HFFc6 (cell line): ENCODE results near the gene LOXL3. TPM values are rescaled to one million over a fixed set of nuclear protein-coding genes. Genes with fewer than 3 reads are reported as not detected.
"Not testable (repeated sequence)": the region's sequence is repeated elsewhere in the genome, so short reads cannot be mapped to it uniquely, and the experiment has no call there.

Experiments
- DNase-seq: peaks from one replicate; pipeline ENCODE4 v3.0.0-alpha.2; 2018
- H3K27ac Mint-ChIP-seq: 2 replicates; pipeline ENCODE4 v1.8.0; 2020; ENCODE audit warnings: mild to moderate bottlenecking, mixed read lengths
- H3K27me3 Mint-ChIP-seq: 2 replicates; pipeline ENCODE4 v1.8.0; 2021; ENCODE audit warnings: mild to moderate bottlenecking, moderate library complexity, mixed read lengths; ENCODE audit not compliant: insufficient read depth
- H3K36me3 Mint-ChIP-seq: 2 replicates; pipeline ENCODE4 v1.8.0; 2021; ENCODE audit warnings: low read depth, mixed read lengths
- H3K4me1 Mint-ChIP-seq: 2 replicates; pipeline ENCODE4 v1.8.0; 2020; ENCODE audit warnings: low read depth, mixed read lengths
- H3K4me3 Mint-ChIP-seq: 2 replicates; pipeline ENCODE4 v1.8.0; 2020; ENCODE audit warnings: mild to moderate bottlenecking, moderate library complexity, mixed read lengths
- H3K9me3 Mint-ChIP-seq: 2 replicates; pipeline ENCODE4 v1.8.0; 2020; ENCODE audit warnings: mild to moderate bottlenecking, mixed read lengths
- CTCF ChIP-seq: fragments of 200-600 bp; sonication (generic); IDR thresholded peaks from 2 replicates; pipeline ENCODE4 v1.5.0; 2021; ENCODE audit warnings: antibody characterized with exemption, mild to moderate bottlenecking
- total RNA-seq, 6 experiments: library from RNA; stranded (reverse); fragmentation: NEBNext Ultra II Directional; extraction: Animal tissue kit (Norgen Biotek cat#: 25700); gene quantifications; 2 replicates in 1 of 6; 3 replicates in 5 of 6; pipeline ENCODE4 v1.2.3, GENCODE V29; 2021

LOXL3 gene
- total RNA-seq, 6 experiments from 2014 or later, result 59.4 to 76.5 (median 64.1) TPM

- H3K27me3 Mint-ChIP-seq, result no peaks in the 10 kb centered on the region
- peak overlapping the region; percentile 69 for H3K27ac Mint-ChIP-seq
- 0 out of 2 replicates have a peak, but pooled peaks have one; percentile 8 for TF ChIP-seq CTCF
- H3K4me3 Mint-ChIP-seq, result peak overlapping the region; percentile 46; the same call in 1 of the 2 replicates
- peaks cover 42% of the 10 kb centered on the region for H3K4me1 Mint-ChIP-seq
- peaks cover 41% of the 10 kb centered on the region for H3K36me3 Mint-ChIP-seq
- no peaks in the 10 kb centered on the region for H3K9me3 Mint-ChIP-seq
- DNase-seq, result no peak
These were observed 64.9 kb downstream of the LOXL3 start for GRCh38 chr2:74488643-74489481.

- no peak for DNase-seq
- TF ChIP-seq CTCF, result no peak
- no peaks in the 10 kb centered on the region for H3K9me3 Mint-ChIP-seq
- H3K4me3 Mint-ChIP-seq, result no peak overlapping the region
- H3K27me3 Mint-ChIP-seq, result peaks cover 1% of the 10 kb centered on the region; the same call in 1 of the 2 replicates
- H3K27ac Mint-ChIP-seq, result peak overlapping the region; percentile 45
- peaks cover 44% of the 10 kb centered on the region for H3K4me1 Mint-ChIP-seq
- H3K36me3 Mint-ChIP-seq, result peaks cover 29% of the 10 kb centered on the region
These were observed 67.6 kb downstream of the LOXL3 start for GRCh38 chr2:74486141-74486540.

GRCh38 chr2:74483675-74484164 is 70.0 kb downstream of the LOXL3 start:
- H3K36me3 Mint-ChIP-seq, result peaks cover 24% of the 10 kb centered on the region
- peak overlapping the region; percentile 94 for H3K4me3 Mint-ChIP-seq
- peaks cover 43% of the 10 kb centered on the region for H3K4me1 Mint-ChIP-seq
- H3K9me3 Mint-ChIP-seq, DNase-seq, H3K27me3 Mint-ChIP-seq: not testable (repeated sequence)
- peak overlapping the region; percentile 89 for H3K27ac Mint-ChIP-seq

GRCh38 chr2:74482801-74483674 is 70.7 kb downstream of the LOXL3 start, which contains the start of the genes CCDC142 and TTC31:
TSS of gene CCDC142 (minus strand) at chr2:74482998. CDS start at chr2:74482837, 161 bp downstream.
TSS of gene TTC31 (plus strand) at chr2:74483081. CDS start at chr2:74483096, 15 bp downstream.
- Mint-ChIP-seq H3K4me3 (peak within 1 kb of the TSS; percentile 94), H3K27me3 (peaks cover 1% of the 10 kb centered on the region; the same call in 1 of the 2 replicates), H3K36me3 (peaks cover 19% of the 10 kb centered on the region), H3K4me1 (peaks cover 36% of the 10 kb centered on the region), H3K27ac (peak within 1 kb of the TSS; percentile 89), H3K9me3 (no peaks in the 10 kb centered on the region)
- peak; percentile 90 for TF ChIP-seq CTCF
- peak; percentile 93 for DNase-seq

Other genes starting within 250 kb of the LOXL3 start
- gene SLC4A5, start 210.5 kb downstream of the LOXL3 start, total RNA-seq, result under 1 TPM in 3 of 6 experiments, not detected in 3; 0.19 to 0.40 (median 0.31) TPM
- 100 to 1,000 TPM; 222 to 286 (median 236) TPM for gene DCTN1, start 173.6 kb downstream of the LOXL3 start, total RNA-seq
- 1 to 10 TPM in 5 of 6 experiments, under 1 TPM in 1; 0.53 to 2.3 (median 1.4) TPM for gene C2orf81, start 132.3 kb downstream of the LOXL3 start, total RNA-seq
- 10 to 100 TPM; 30.7 to 37.7 (median 33.4) TPM for gene WDR54, start 132.2 kb downstream of the LOXL3 start, total RNA-seq
- gene RTKN, start 112.0 kb downstream of the LOXL3 start, total RNA-seq, result 10 to 100 TPM; 12.7 to 14.8 (median 13.6) TPM
- 10 to 100 TPM; 18.4 to 26.9 (median 21.4) TPM for gene INO80B, start 98.9 kb downstream of the LOXL3 start, total RNA-seq
- gene WBP1, start 95.5 kb downstream of the LOXL3 start, total RNA-seq, result 10 to 100 TPM; 51.0 to 73.1 (median 56.7) TPM
- 10 to 100 TPM; 51.4 to 68.9 (median 62.5) TPM for gene MOGS, start 88.6 kb downstream of the LOXL3 start, total RNA-seq
- 100 to 1,000 TPM in 2 of 6 experiments, 10 to 100 TPM in 4; 74.5 to 120 (median 97.7) TPM for gene MRPL53, start 81.3 kb downstream of the LOXL3 start, total RNA-seq
- 10 to 100 TPM in 4 of 6 experiments, 1 to 10 TPM in 2; 8.5 to 11.1 (median 10.2) TPM for gene CCDC142, start 70.9 kb downstream of the LOXL3 start, total RNA-seq
- gene TTC31, start 70.9 kb downstream of the LOXL3 start, total RNA-seq, result 10 to 100 TPM; 14.3 to 17.4 (median 16.7) TPM
- gene LBX2, start 54.3 kb downstream of the LOXL3 start, total RNA-seq, result 1 to 10 TPM in 3 of 6 experiments, under 1 TPM in 3; 0.21 to 1.8 (median 1.2) TPM
- gene PCGF1, start 46.2 kb downstream of the LOXL3 start, total RNA-seq, result 10 to 100 TPM; 26.0 to 33.8 (median 29.3) TPM
- under 1 TPM; 0.17 to 0.31 (median 0.21) TPM for gene TLX2, start 39.5 kb downstream of the LOXL3 start, total RNA-seq
- under 1 TPM in 2 of 6 experiments, not detected in 4; 0.14 to 0.40 TPM for gene DQX1, start 27.7 kb downstream of the LOXL3 start, total RNA-seq
- gene AUP1, start 24.2 kb downstream of the LOXL3 start, total RNA-seq, result 100 to 1,000 TPM in 2 of 6 experiments, 10 to 100 TPM in 4; 81.0 to 119 (median 94.6) TPM
- 10 to 100 TPM; 29.7 to 43.3 (median 33.6) TPM for gene HTRA2, start 24.0 kb downstream of the LOXL3 start, total RNA-seq
- 10 to 100 TPM; 17.3 to 38.4 (median 31.5) TPM for gene DOK1, start 778 bp upstream of the LOXL3 start, total RNA-seq
- gene M1AP, start 94.4 kb upstream of the LOXL3 start, total RNA-seq, result under 1 TPM in 5 of 6 experiments, not detected in 1; 0.14 to 0.38 (median 0.17) TPM
- 10 to 100 TPM; 12.5 to 16.5 (median 14.4) TPM for gene SEMA4F, start 100.3 kb upstream of the LOXL3 start, total RNA-seq